Kidney (tissue), 14 donors: ENCODE results near the gene RAD51B. TPM values are rescaled to one million over a fixed set of nuclear protein-coding genes. Genes with fewer than 3 reads are reported as not detected.

Experiments used
- DNase-seq, 5 donors: peaks; one replicate each; pipeline ENCODE4 v3.0.0-alpha.2; 2013 to 2020
- FAIRE-seq: peaks from 2 replicates; lab custom pipeline; 2012; peaks lifted over from hg19 to GRCh38; lab: Jason Lieb, UNC
- H3K27ac ChIP-seq, 2 donors: one replicate each; pipeline ENCODE4 v1.7.0; 2013; ENCODE audit warnings: low read depth in 2 of 2, low read length in 2 of 2, inconsistent platforms in 1 of 2
- H3K27me3 ChIP-seq: one replicate; pipeline ENCODE4 v1.7.1; 2013; ENCODE audit warnings: low read length, inconsistent platforms; ENCODE audit not compliant: control insufficient read depth, insufficient read depth
- H3K36me3 ChIP-seq, 3 donors: one replicate each; pipeline versions ENCODE4 v1.7.0 to v1.7.1; 2013; ENCODE audit warnings: low read length in 3 of 3, control low read depth in 1 of 3, inconsistent platforms in 1 of 3; ENCODE audit not compliant: insufficient read depth in 3 of 3, control insufficient read depth in 2 of 3
- H3K4me1 ChIP-seq, 3 donors: one replicate each; pipeline versions ENCODE4 v1.7.0 to v1.7.1; 2013; ENCODE audit warnings: low read length in 3 of 3, inconsistent platforms in 1 of 3, low read depth in 1 of 3; ENCODE audit not compliant: control insufficient read depth in 2 of 3, insufficient read depth in 2 of 3
- H3K4me3 ChIP-seq, 3 donors: one replicate each; pipeline versions ENCODE4 v1.7.0 to v1.8.1; 2013; ENCODE audit warnings: low read length in 3 of 3, control low read depth in 1 of 3, inconsistent platforms in 1 of 3
- H3K9ac ChIP-seq, 3 donors: one replicate each; pipeline versions ENCODE4 v1.7.0 to v1.7.1; 2013; ENCODE audit warnings: low read length in 3 of 3, control low read depth in 1 of 3, inconsistent platforms in 1 of 3
- H3K9me3 ChIP-seq, 3 donors: one replicate each; pipeline versions ENCODE4 v1.7.0 to v1.7.1; 2013; ENCODE audit warnings: low read length in 3 of 3, control low read depth in 1 of 3, inconsistent platforms in 1 of 3; ENCODE audit not compliant: control insufficient read depth in 2 of 3, insufficient read depth in 1 of 3
- intact Hi-C: fragments of 100-400 bp; cut with DNase I; formaldehyde crosslinking; loops from one replicate; pipeline ENCODE4 v1.11.1; 2022
- polyA plus RNA-seq: library from polyadenylated mRNA; stranded (reverse); fragments of 350-450 nt; fragmentation: Illumina TruSeq; extraction: RNeasy Lipid Tissue Mini Kit (QIAGEN cat#74804); gene quantifications from one replicate; pipeline ENCODE4 v1.2.3, GENCODE V29; 2014; ENCODE audit warnings: low read depth, low replicate concordance; ENCODE audit not compliant: insufficient read depth
- total RNA-seq: library from RNA; stranded (reverse); fragmentation: NEBNext Ultra II Directional; extraction: Animal tissue kit (Norgen Biotek cat#: 25700); gene quantifications from one replicate; pipeline ENCODE4 v1.2.1, GENCODE V29; 2021
- TF ChIP-seq, protein P1 (sequence below): IDR thresholded peaks from 3 replicates; pipeline ENCODE4 v1.5.1; 2012; ENCODE audit warnings: mild to moderate bottlenecking, moderate library complexity, borderline replicate concordance; ENCODE audit not compliant: insufficient read depth; ENCODE audit errors: extremely low read depth
- donor health status: control.
- donor health status: control.
- donor health status: control.
- donor health status: control.
- donor health status: control.
- donor health status: DM: yes; HTN: yes; CAD: no.
- donor health status: Normal renal cell carcinoma (clear cell type).

The RAD51B gene
- total and polyA plus RNA-seq, 2 donors from 2014 or later: 6.9 to 18.0 TPM

DNA sequence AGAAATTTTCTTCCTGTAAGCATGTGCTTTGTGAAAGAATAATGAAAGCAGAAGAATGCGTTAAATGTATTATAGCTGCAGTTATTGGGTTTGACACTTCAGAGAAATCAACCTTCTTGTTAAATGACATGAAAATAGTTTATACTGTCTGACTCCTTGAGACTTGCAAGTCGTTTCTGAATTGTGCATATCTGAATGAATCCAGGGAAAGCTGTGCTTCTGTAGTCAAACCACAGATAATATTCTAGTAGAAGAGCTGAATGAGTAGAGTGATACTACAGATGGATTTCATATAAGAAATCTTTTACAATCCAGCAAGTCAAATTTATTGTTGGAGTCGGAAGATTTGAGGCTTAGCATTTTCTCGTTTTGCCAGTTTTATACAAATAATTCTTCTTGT, 343.3 kb downstream of the RAD51B start:
- Histone ChIP-seq H3K27ac (peak overlapping the region in 1 of 2 donors; percentile 61), H3K9ac (no peak overlapping the region), H3K9me3 (no peaks in the 10 kb centered on the region), H3K27me3 (no peaks in the 10 kb centered on the region), H3K36me3 (no peaks in the 10 kb centered on the region), H3K4me3 (no peak overlapping the region), H3K4me1 (peaks cover 0 to 39% (median 9%) of the 10 kb centered on the region in 3 donors)
- no peak for DNase-seq
- intact Hi-C loops: no loop called here
- TF ChIP-seq, protein P1, sequence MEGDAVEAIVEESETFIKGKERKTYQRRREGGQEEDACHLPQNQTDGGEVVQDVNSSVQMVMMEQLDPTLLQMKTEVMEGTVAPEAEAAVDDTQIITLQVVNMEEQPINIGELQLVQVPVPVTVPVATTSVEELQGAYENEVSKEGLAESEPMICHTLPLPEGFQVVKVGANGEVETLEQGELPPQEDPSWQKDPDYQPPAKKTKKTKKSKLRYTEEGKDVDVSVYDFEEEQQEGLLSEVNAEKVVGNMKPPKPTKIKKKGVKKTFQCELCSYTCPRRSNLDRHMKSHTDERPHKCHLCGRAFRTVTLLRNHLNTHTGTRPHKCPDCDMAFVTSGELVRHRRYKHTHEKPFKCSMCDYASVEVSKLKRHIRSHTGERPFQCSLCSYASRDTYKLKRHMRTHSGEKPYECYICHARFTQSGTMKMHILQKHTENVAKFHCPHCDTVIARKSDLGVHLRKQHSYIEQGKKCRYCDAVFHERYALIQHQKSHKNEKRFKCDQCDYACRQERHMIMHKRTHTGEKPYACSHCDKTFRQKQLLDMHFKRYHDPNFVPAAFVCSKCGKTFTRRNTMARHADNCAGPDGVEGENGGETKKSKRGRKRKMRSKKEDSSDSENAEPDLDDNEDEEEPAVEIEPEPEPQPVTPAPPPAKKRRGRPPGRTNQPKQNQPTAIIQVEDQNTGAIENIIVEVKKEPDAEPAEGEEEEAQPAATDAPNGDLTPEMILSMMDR: no peak
- FAIRE-seq: no peak

- FAIRE-seq (peak; percentile 68), DNase-seq (peak in 2 of 5 donors; percentile 63 to 71)
- Histone ChIP-seq H3K9ac (peak overlapping the region in 1 of 3 donors; percentile 5), H3K4me1 (peaks cover 0 to 43% (median 9%) of the 10 kb centered on the region in 3 donors), H3K27ac (peak overlapping the region; percentile 61 to 66), H3K4me3 (peak overlapping the region in 1 of 3 donors; percentile 0), H3K27me3 (no peaks in the 10 kb centered on the region), H3K36me3 (no peaks in the 10 kb centered on the region), H3K9me3 (no peaks in the 10 kb centered on the region)
- intact Hi-C loops: no loop called here
- TF ChIP-seq, protein P1: no peak
Observed at GRCh38 chr14:68164711-68165113, 345.1 kb downstream of the RAD51B start.

- H3K27me3 ChIP-seq: no peaks in the 10 kb centered on the region
- DNase-seq (no peak), FAIRE-seq (no peak)
- H3K4me3 ChIP-seq: peak overlapping the region in 1 of 3 donors; percentile 0
- H3K36me3 ChIP-seq: no peaks in the 10 kb centered on the region
- H3K27ac ChIP-seq: peak overlapping the region; percentile 64 to 68
- no peaks in the 10 kb centered on the region for H3K9me3 ChIP-seq
- H3K4me1 ChIP-seq: peaks cover 0 to 43% (median 9%) of the 10 kb centered on the region in 3 donors
- TF ChIP-seq, protein P1: no peak
- no peak overlapping the region for H3K9ac ChIP-seq
- intact Hi-C loops: no loop called here
Observed at GRCh38 chr14:68165274-68165843, 345.8 kb downstream of the RAD51B start.
